CD4-positive, alpha-beta T cell treated with Interferon alpha-2 for 1 hour (primary cell): ENCODE results near the gene SMAD6.

Experiments
- DNase-seq, 2 donors: peaks; one replicate each; pipeline ENCODE4 v3.0.0-alpha.2; 2020 to 2022

SMAD6 gene

DNA sequence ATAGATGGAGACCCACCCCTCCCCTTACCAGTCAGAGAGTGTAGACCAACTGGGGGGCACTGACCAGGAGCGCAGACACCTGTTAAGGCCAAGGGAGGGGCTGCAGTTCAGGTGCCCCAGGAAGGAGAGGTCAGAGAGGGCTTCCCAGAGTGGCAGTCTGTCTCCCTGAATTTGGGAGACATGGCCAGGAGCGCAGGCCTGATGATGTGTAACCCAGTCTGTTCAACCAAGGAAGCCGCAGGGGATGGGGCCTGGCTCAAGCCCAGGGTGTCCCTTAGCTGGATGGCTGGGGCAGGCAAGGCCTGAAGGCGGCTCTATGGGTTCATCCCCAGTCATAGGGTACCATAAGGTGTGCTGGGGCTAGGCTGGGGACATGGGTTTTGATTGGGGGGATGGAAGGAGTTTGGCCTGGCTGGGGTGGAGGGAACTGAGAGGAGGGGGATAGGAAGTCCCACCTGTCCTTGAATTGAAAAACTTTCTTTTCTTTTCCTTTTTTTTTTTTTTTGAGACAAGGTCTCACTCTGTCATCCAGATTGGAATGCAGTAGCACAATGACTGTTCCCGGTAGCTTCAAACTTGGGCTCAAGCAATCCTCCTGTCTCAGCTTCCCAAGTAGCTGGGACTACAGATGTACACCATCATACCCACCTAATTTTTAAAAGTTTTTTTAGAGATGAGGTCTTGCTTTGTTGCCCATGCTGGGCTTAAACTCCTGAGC is 75.7 kb downstream of the SMAD6 start:
- DNase-seq, result no peak

DNA sequence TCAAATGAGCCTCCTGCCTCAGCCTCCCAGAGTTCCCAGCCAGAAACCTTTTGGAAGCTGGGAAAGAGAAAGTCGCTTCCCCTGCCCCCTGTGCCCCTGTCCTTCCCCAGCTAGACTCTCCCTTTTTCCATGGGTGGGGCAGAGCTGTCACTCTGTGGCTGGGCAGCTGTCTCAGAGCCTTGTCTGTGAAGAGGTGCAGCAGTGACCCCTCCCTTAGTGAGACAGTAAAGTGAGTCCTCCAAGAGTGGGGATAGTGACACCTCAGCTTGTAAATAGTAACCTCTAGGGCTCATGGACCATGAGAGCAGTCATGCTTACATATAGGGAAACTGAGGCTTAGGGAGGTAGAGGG is 76.3 kb downstream of the SMAD6 start:
- no peak for DNase-seq

DNA sequence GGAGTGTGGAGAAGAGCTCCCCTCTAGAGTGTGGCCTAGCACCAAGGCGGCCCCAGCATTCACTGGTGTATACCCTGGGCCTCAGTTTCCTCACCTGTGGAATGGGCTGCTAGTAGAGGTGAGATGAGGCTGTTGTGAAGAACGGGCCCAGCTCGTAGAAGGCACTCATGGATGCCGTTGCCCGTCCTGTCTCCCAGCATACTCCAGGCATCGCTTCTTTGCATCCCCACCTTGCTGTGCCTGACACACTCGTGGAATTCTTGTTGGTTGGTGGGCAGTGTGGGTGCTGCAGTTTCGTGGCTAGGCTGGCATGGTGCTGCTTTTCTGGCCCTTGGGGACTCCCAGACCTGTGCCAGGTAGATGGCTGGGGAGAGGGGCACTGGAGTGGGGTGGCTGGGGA is 76.7 kb downstream of the SMAD6 start:
- no peak for DNase-seq

DNA sequence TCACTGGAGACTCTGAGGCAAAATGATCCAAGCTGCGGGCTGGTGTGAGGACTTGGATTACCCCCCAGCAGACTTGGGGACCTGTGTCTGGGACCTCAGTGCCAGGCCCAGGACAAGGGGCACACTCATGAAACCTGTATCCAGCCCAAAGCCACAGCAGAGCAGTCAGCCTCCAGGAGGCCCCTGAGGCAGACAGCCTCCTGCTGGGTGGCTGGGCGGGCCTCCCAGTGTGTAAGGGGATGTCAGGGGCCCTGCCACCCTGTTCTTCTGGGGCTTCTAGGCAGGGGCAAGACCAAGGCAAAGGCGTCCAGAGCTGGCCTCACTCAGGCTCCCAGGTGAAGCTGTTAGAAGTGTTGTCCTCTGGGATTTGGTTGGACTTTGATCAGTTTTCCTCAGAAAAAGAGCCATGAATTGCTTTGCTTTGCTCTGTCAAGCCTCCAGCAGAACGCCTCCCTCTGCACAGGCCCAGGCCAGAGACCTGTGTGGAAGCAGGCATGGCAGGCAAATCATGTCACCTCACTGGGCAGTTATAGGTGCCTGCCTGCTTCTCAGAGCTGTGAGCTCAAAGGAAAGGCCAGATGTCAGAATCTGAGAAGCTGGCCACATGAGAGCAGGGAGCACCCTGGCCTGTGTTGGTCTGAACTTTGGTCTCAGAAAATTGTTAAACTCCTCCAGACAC is 77.4 kb downstream of the SMAD6 start:
- DNase-seq, result no peak

DNA sequence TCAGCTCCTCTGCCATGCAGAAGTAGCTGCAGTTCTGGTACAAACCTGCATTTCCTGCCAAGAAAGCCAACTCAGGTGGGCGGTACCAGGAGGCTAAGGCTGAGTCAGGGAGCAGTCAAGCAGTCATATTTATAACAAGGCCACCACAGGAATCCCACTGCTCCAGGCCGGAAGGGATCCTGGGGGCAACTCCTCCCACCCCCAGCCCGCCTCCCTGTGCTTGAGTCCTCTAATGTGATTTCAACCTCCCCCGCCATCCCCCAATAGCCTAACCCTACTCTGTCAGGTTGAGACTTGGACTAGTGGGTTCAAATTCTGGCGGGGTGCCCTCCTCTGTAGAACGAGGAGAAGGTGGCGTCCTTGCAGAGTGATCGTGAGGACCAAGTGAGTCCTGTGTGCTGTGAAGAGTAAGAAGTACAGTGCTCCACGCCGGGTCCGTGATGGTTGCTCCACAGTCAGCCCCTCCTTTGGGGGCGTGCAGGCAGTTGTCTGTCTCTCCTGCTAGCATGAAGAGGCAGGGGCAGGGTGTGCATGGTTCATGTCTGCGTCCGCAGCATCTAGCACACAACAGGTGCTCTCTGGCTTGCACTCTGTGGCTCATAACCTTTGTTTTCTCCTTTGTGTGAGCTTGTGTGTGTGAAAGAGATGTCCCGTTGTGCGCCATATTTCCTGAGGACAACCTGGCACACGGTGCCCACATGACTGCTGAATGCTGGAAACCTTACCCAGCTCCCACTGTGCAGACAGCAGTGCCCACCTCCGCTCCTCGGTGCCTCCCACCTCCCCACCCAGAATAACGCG is 78.3 kb downstream of the SMAD6 start:
- no peak for DNase-seq

DNA sequence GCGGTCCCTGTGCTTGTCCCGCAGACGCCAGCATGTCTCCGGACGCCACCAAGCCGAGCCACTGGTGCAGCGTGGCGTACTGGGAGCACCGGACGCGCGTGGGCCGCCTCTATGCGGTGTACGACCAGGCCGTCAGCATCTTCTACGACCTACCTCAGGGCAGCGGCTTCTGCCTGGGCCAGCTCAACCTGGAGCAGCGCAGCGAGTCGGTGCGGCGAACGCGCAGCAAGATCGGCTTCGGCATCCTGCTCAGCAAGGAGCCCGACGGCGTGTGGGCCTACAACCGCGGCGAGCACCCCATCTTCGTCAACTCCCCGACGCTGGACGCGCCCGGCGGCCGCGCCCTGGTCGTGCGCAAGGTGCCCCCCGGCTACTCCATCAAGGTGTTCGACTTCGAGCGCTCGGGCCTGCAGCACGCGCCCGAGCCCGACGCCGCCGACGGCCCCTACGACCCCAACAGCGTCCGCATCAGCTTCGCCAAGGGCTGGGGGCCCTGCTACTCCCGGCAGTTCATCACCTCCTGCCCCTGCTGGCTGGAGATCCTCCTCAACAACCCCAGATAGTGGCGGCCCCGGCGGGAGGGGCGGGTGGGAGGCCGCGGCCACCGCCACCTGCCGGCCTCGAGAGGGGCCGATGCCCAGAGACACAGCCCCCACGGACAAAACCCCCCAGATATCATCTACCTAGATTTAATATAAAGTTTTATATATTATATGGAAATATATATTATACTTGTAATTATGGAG is 79.1 kb downstream of the SMAD6 start:
- no peak for DNase-seq

DNA sequence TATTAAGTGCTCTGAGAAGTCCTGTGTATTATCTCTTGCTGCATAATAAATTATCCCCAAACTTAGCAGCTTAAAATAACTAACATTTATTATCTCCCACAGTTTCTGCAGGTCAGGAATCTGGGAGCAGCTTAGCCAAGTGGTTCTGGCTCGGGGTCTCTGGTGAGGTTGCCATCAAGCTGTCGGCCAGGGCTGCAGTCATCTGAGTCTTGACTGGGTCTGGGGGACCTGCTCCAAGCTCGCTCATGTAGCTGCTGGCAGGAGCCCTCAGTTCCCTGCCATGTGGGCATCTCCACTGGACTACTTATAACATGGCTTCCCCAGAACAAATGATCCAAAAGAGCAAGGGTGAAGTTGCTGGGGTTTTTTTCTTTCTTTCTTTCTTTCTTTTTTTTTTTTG is 80.7 kb downstream of the SMAD6 start:
- DNase-seq, result no peak

DNA sequence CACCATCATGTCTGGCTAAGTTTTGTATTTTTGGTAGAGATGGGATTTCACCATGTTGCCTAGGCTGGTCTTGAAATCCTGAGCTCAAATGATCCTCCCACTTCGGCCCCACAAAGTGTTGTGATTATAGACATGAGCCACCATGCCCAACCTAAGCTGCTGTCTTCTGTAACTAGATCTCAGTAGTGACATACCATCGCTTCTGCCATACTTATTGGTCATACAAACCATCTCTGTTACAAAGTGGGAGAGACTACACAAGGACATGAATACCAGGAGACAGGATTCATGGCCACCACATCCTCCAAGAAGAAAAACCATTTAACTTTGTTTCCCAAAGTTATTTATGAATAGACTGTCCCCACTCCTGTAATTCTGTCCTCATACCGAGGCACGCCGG is 81.3 kb downstream of the SMAD6 start:
- DNase-seq, result no peak

DNA sequence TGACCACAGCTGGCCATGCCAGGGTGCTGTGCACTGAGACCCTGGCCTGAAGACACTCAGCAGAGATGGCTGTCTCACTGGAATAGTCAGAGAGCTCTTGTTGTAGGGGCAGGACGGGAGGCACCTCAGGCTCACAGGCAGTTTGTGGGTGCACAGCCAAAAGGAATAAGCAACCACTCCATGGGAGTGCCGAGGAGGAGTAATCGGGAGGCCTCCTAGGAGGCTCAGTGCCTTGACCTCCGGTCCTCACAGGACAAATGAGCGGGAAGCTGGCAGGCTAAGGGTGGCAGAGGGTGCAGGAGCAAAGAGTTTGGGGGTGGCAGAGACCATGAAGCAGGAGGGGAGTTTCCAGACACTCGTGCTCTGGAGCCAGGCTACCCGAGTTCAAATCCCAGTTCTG is 81.7 kb downstream of the SMAD6 start:
- DNase-seq, result no peak

DNA sequence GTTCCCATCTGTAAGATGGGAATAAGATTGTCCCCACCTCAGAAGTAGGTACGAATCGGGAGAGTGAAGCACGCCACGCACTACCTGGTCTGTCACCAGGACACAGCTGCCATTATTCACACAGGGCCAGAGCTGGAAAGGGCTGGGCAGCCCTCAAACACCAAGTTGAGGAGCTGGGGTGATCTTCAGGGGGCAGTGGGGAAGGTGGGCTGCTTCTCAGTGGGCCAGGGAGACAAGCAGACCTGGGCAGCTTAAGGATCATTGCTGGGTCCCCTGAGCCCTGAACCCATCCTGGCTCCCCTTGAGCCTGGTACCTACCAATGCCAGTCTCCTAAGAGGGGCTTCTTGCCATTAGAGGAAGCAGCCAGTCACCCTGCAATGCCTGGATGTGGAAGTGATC is 82.1 kb downstream of the SMAD6 start:
- DNase-seq, result no peak

DNA sequence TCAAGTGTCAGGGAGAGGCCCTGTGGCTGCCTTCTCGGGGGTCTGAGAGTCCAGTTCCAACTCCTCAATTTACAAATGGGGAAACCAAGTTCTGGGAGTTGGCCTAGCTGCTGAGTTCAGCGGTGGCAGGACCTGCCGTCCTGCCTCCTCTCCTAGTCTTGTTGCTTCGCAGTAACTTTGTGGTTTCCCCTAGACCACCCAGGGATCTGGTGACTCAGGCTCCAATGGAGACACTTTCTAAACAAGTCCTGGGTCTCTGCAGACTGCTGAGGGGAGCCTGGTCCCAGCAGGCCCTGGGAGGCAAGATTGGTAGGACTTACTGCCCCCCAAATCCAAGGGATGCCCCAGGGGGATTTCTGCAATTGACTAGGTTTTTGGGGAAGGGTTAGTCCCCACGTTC is 83.6 kb downstream of the SMAD6 start:
- no peak for DNase-seq

DNA sequence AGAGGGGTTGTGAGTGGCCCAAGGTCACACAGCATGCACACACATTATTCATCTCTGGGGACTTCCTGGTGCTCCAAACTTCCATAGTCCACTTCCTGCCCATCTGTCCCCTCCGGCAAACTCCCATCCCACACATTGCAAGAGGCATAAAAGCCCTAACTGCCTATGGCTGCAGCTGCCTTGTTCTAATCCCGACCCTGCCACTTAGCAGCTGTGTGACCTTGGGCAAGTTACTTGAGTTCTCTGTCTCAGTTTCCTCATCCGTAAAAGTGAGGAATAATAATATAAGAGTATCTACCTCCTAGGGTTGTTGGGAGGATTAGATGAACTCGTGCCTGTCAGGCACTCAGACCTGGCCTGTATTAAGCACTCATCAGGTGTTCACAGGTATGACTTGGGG is 84.2 kb downstream of the SMAD6 start:
- no peak for DNase-seq

DNA sequence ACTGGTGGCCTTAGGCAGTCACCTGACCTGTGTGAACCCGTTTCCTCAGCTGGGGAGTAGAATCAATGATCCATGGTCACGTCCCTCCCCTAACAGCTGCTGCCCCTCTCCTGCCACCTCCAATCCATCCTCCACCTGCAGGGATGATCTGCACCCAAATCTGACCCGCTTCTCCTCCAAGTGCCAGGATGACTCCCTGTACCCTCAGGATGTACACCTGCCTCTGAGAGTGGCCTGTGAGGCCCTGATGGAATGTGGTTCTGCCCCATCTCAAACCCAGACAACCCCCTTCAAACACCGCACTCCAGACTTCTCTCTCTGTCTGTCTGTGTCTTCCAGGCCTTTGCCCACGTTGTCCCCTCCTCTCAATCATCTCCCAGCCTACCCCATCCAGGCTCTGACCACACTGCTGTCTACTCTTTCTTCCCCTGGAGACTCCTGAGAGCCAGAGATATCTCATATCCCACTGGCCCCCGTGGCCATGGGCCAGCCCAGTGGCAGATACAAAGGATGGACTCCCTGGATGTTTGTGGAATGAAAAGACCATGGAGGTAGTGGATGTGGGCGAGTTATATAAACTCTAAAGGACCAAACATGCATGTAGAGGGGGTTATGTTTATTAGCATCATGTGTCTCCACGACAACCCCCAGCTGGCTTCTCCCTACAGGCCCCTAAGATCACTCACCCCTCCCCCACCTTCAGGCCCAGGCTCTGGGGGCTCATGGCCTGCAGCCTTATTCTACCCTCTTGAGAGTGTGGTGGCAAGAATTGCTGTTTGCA is 84.9 kb downstream of the SMAD6 start:
- DNase-seq, result no peak

DNA sequence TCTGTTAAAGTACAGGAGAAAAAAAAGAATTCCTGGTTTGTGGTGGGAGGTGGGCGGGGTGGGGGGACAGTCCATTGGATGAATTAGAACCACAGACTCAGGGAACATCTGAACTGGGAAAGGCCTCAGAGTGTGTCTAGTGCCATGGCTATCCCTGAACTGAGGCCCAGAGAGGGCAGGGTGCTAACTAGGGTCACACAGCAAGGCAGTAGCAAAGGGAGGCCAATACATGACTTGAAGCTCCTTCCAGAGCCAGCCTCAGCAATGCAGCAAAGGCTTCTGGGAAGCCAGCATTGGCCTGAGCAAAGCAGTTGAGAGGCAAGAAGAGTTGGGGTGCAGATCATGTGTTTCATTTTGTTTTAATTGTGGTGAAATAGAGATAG is 85.4 kb downstream of the SMAD6 start:
- DNase-seq, result no peak

DNA sequence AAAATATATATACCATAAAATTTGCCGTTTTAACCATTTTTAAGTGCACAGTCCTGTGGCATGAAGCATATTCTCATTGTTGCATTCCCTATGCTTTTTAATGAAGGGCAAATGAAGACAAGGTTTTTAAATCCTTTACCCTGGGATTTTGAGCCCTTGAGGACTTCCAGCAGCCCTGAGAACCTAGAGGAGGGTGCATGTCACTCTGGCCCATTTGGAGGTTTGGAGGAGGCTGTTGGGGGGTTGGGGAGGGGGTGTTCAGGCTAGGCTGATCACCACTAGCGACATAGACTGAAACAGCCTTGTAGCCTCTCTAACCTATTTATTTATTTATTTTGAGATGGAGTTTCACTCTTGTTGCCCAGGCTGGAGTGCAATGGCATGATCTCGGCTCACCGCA is 86.0 kb downstream of the SMAD6 start:
- no peak for DNase-seq

DNA sequence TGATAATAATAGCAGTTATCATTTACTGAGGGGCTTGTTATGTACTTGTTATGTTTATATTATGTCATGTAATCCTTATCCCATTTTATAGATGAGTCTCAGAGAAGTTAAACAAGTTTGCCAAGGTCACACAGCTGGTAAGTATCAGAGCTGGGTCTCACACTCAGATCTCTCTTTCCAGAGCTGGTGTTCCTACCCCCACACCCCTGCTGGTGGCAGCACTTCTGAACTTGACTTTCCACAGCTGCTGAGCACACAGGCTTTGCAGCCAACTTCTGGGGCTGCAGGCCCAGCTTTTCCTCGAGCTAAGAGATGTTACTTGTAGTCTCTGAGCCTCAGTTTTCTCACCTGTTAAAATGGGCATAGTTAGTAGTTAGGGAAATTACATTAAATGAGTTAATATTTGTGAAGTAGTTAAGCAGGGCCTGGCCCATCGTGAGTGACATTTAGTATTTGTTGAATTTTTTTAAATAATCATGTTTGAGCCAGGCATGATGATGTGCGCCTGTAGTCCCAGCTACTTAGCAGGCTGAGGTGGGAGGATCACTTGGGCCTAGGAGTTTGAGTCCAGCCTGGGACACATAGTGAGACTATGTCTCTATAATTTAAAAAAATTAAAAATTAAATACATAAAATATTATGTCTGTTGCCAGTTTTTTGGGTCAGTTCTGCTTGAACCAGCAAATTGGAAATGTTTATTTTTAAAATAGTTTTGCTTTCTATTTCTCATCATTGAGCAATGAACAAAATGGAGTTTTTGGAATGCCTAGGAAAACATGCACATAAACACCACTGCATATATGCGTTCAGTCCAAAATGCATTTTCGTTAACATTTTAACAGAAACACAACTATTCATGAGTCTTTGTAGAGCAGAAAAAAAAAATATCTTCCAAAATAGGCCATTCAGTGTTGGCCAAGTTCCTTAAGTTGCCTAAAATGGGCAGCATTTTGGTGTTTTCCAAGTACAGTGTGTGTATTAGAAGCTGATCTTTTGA is 87.3 kb downstream of the SMAD6 start:
- no peak for DNase-seq

DNA sequence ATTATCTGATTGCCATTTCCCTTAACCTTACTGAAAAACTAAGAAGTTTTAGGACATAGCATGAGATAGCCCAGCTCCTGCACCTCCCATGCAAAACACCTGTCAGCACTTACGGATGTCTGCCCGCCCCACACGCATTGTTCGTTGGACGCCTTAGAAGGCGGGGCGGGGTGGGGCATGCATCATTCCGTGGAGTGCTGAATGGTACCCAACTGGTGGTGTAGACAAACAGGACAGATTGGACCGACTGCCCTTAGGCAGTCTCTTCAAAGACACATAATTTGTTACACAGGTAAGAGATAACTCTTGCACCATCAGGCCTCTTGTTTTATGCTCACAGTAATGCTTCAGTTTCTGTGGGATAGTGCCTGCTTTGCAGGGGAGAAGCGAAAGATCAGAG is 93.8 kb downstream of the SMAD6 start:
- DNase-seq, result no peak

DNA sequence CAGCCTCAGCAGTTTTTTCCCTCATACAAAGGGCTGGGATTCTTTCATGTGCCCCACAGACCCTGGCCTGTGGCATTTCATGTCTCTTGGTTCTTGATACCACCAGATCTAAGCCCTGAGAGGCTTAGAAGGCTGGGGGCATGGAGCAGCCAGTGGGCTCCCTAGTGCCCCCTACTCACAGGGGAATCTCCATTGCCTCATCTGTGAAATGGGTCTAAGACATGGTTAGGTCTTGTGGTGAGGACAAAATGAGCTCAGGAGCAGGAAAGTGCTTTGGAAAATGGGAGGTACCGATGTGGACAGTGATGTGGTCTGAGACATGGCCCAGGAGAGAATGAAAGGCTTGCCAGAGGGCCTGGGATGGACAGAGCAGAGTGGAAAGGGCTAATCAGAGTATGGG is 94.3 kb downstream of the SMAD6 start:
- DNase-seq, result no peak

DNA sequence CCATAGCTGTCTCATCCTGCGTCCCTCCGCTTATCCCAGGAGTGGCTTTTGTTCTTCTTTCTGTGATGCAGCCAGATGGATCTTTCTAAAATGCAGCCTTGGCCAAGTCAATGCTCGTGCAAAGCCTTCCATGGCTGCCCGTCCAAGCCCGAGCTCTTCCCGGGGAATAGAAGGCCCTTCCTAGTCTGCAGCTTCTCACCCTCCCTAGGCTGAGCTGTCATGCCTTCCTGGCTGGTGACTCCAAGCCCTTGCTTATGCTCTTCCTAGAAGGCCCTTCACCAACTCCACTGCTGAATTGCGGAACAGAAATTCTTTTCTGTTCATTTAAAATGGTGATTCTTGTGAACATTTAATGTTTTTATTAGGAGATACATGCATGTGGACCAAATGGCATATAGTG is 95.9 kb downstream of the SMAD6 start:
- no peak for DNase-seq

DNA sequence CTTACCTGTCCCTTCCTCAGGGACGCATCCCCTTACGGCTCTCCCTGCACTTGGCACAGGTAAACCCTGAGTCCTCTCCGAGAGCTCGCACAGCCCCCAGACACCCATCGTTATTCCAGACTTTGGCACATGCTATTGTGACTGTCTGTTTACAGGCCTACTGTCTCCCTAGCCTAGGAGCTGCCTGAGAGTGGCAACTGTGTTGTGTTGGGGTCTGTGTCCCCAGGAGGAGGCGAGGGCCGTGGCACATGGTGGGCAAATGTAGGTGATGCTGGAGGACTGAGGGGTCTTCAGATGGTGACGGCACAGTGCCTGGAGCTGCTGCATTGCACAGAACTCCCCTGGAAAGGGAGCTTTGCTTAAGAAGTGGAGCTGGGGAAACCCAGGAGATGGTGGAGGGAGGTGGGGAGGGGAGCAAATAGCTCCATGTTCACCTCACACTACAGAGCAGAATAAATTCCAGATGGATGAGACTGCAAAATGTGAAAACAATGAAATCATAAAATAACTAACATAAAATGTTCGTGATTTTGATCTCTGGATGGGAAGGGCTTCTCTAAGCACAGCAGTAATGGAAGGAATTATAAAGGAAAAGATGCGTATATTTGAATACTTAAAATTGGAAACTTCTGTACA is 96.5 kb downstream of the SMAD6 start:
- no peak for DNase-seq

DNA sequence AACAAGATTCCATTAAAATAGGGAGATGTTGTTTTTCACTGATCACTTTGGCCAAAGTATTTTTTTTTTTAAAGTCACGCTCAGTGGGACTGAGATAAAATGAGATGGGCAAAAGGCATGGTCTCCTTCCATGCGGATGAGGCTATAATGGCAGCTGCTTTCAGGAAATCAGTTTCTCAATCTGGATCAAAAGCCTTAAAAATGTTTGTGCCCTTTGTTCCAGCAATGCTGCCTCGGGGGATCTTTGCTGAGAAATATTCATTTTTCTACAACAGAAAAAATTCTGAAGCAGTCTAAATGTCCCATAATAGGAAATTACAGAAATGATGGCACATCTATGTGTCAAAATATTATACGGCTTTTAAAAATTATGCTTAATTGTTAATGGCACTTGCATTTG is 97.2 kb downstream of the SMAD6 start:
- DNase-seq, result no peak
